MCF 10A (cell line): ENCODE results near the gene NDUFS6. TPM values are rescaled to one million over a fixed set of nuclear protein-coding genes. Genes with fewer than 3 reads are reported as not detected.
"Not testable (repeated sequence)": the region's sequence is repeated elsewhere in the genome, so short reads cannot be mapped to it uniquely, and the experiment has no call there.

Experiments used
- BruUV-seq: library from RNA; stranded (reverse); fragments of 400-500 nt; replicated peaks from 2 replicates; lab custom pipeline; 2021; lab: Mats Ljungman, UMichigan
- CTCF ChIA-PET: fragments of 300-600 bp; sonication (Branson Sonifier 250); formaldehyde crosslinking; extraction: SDS; loops from one replicate; lab custom pipeline; 2021; ENCODE audit warnings: antibody characterized with exemption, inconsistent platforms; lab: Yijun Ruan, JAX
- POLR2A ChIA-PET: fragments of 300-600, 350-650 bp; sonication (Branson Sonifier 250); formaldehyde crosslinking; extraction: SDS; loops from one replicate; lab custom pipeline; 2020; ENCODE audit warnings: antibody characterized with exemption, inconsistent platforms; lab: Yijun Ruan, JAX
- DNase-seq: peaks from one replicate; pipeline ENCODE4 v3.0.0-alpha.2; 2018; ENCODE audit not compliant: unreplicated experiment
- H3K27ac Mint-ChIP-seq: one replicate; pipeline ENCODE4 v1.8.0; 2022; ENCODE audit warnings: mild to moderate bottlenecking, low read depth, mixed read lengths; ENCODE audit not compliant: unreplicated experiment
- H3K27me3 Mint-ChIP-seq: one replicate; pipeline ENCODE4 v1.8.0; 2022; ENCODE audit warnings: mixed read lengths; ENCODE audit not compliant: insufficient read depth, unreplicated experiment
- H3K36me3 Mint-ChIP-seq: one replicate; pipeline ENCODE4 v1.8.0; 2022; ENCODE audit warnings: mild to moderate bottlenecking, moderate library complexity, mixed read lengths; ENCODE audit not compliant: insufficient read depth, unreplicated experiment
- H3K4me1 Mint-ChIP-seq: one replicate; pipeline ENCODE4 v1.8.0; 2022; ENCODE audit warnings: mixed read lengths; ENCODE audit not compliant: insufficient read depth, unreplicated experiment
- H3K4me3 Mint-ChIP-seq: one replicate; pipeline ENCODE4 v1.8.0; 2022; ENCODE audit warnings: mild to moderate bottlenecking, moderate library complexity, mixed read lengths; ENCODE audit not compliant: unreplicated experiment
- H3K9me3 Mint-ChIP-seq: one replicate; pipeline ENCODE4 v1.8.0; 2022; ENCODE audit warnings: mixed read lengths; ENCODE audit not compliant: unreplicated experiment
- CTCF ChIP-seq: fragments of 200-600 bp; IDR thresholded peaks from one replicate; pipeline ENCODE4 v1.8.0; 2022; ENCODE audit warnings: antibody characterized with exemption, mild to moderate bottlenecking; ENCODE audit not compliant: unreplicated experiment
- intact Hi-C: fragments of 100-400 bp; cut with micrococcal nuclease; formaldehyde crosslinking; loops from 2 replicates; pipeline ENCODE4 v1.14.1; 2022
- total RNA-seq: library from RNA; stranded (reverse); gene quantifications from 2 replicates; pipeline ENCODE4 v1.2.3, GENCODE V29; 2022

Gene NDUFS6
- total RNA-seq, 1 experiment from 2014 or later = 65.6 TPM

- Mint-ChIP-seq H3K36me3 (no peaks in the 10 kb centered on the region), H3K9me3 (no peaks in the 10 kb centered on the region), H3K27me3 (peaks cover 2% of the 10 kb centered on the region), H3K4me3 (no peak overlapping the region), H3K27ac (no peak overlapping the region), H3K4me1 (no peaks in the 10 kb centered on the region)
- CTCF ChIA-PET = no interaction called here
- BruUV-seq = no TSS peak
- no peak for DNase-seq
- POLR2A ChIA-PET = no interaction called here
- no peak for TF ChIP-seq CTCF
- intact Hi-C loops = no loop called here
Measured at GRCh38 chr5:1840071-1840547, 38.9 kb downstream of the NDUFS6 start.

- ChIA-PET POLR2A (no interaction called here), CTCF (interaction anchor here (0.6 kb wide), 1 partner anchor 1699 kb away, joined by 3 read pairs; no protein-coding TSS in a partner anchor)
- no peak overlapping the region for H3K4me3 Mint-ChIP-seq
- BruUV-seq = no TSS peak
- no peak for DNase-seq
- no peaks in the 10 kb centered on the region for H3K9me3 Mint-ChIP-seq
- TF ChIP-seq CTCF = no peak
- H3K27me3 Mint-ChIP-seq = no peaks in the 10 kb centered on the region
- no peaks in the 10 kb centered on the region for H3K4me1 Mint-ChIP-seq
- no peaks in the 10 kb centered on the region for H3K36me3 Mint-ChIP-seq
- intact Hi-C loops = no loop called here
- no peak overlapping the region for H3K27ac Mint-ChIP-seq
Measured at GRCh38 chr5:1840741-1841521, 39.7 kb downstream of the NDUFS6 start.

DNA sequence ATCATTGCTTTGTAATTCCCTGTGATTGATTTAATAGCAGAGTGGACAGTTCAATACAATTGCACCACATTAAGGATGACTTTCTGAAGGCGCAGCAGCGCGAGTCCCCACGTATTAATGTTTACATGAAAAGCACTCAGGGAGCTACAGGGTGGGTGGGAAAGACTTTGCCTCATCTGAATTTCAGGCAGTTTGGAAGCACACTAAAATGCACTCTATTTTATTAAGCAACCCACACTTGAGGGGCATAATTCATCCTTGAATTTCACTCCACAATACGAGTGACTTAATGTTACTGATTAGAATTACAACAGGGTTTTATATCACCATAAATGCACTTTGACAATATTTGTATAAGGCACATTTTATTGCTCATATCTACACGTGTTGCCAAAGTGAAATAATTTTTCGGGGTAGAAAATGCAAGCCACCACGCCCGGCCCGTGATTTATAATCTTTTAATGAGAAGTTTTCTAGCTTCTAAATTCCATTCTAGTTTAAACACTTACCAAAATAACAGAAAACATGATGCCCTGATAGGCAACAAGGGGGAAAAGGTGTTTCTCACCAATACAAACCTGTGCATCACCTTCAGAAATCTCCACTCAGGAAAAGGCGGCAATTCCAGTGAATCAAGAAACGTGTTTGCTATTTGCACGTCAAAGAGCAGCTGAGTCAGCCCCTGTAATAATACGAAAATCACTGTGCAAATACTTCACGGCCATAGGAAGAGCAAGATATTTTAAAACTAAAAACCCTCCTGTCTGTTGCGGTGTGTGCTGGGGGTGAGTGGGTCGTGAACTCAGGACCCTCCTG is 41.0 kb downstream of the NDUFS6 start:
- H3K4me1 Mint-ChIP-seq = no peaks in the 10 kb centered on the region
- H3K27me3 Mint-ChIP-seq = peaks cover 5% of the 10 kb centered on the region
- intact Hi-C loops = no loop called here
- no peaks in the 10 kb centered on the region for H3K9me3 Mint-ChIP-seq
- no peak overlapping the region for H3K27ac Mint-ChIP-seq
- CTCF ChIA-PET = no interaction called here
- no TSS peak for BruUV-seq
- H3K4me3 Mint-ChIP-seq = no peak overlapping the region
- H3K36me3 Mint-ChIP-seq = no peaks in the 10 kb centered on the region
- no peak for DNase-seq
- POLR2A ChIA-PET = no interaction called here
- TF ChIP-seq CTCF = no peak

GRCh38 chr5:1843761-1844160 is 42.6 kb downstream of the NDUFS6 start:
- DNase-seq, BruUV-seq, intact Hi-C loops, H3K9me3 Mint-ChIP-seq, H3K27ac Mint-ChIP-seq, H3K36me3 Mint-ChIP-seq, H3K4me3 Mint-ChIP-seq, H3K4me1 Mint-ChIP-seq: not testable (repeated sequence)
- ChIA-PET POLR2A (interaction anchor here (0.9 kb wide), 1 partner anchor 45 kb away, joined by 3 read pairs; no protein-coding TSS in a partner anchor), CTCF (interaction anchor here (0.6 to 1.0 kb wide), 2 partner anchors 105 to 111 kb away, joined by 3 read pairs; no protein-coding TSS in a partner anchor)
- peaks cover 14% of the 10 kb centered on the region for H3K27me3 Mint-ChIP-seq
